CD4-positive, alpha-beta T cell treated with Interleukin-10 for 1 hour (primary cell): Measurements from ENCODE around the gene HIRIP3.
"Not testable (repeated sequence)": the region's sequence is repeated elsewhere in the genome, so short reads cannot be mapped to it uniquely, and the experiment has no call there.

Source experiments
- DNase-seq: peaks from one replicate; pipeline ENCODE4 v3.0.0-alpha.2; 2020

The HIRIP3 gene

GRCh38 chr16:29995324-29995910 lies at the start of gene HIRIP3:
HIRIP3 (minus strand) TSS chr16:29995617; CDS start chr16:29995605, 12 bp downstream.
- peak; percentile 89 for DNase-seq

- peak; percentile 57 for DNase-seq
Measured at GRCh38 chr16:30041841-30042240, 46.4 kb upstream of the HIRIP3 start.

- not testable (repeated sequence) for DNase-seq
Measured at GRCh38 chr16:30040690-30041089, 45.3 kb upstream of the HIRIP3 start.

- no peak for DNase-seq
Measured at GRCh38 chr16:30040221-30040620, 44.8 kb upstream of the HIRIP3 start.

- DNase-seq, result no peak
Measured at GRCh38 chr16:30033270-30033669, 37.9 kb upstream of the HIRIP3 start.

GRCh38 chr16:30032083-30032819 lies 36.8 kb upstream of the HIRIP3 start:
- DNase-seq, result peak; percentile 74

GRCh38 chr16:30031477-30031918 lies 36.1 kb upstream of the HIRIP3 start:
- no peak for DNase-seq

GRCh38 chr16:30030841-30031413 lies 35.5 kb upstream of the HIRIP3 start, which contains the start of gene TLCD3B:
TLCD3B (minus strand) TSS chr16:30031271; CDS start chr16:30030527, 744 bp downstream.
- peak; percentile 7 for DNase-seq

GRCh38 chr16:30030011-30030685 lies 34.7 kb upstream of the HIRIP3 start:
- DNase-seq, result no peak

- DNase-seq, result peak; percentile 9
Measured at GRCh38 chr16:30028438-30029076, 33.1 kb upstream of the HIRIP3 start.

GRCh38 chr16:30027588-30028437 lies 32.4 kb upstream of the HIRIP3 start:
- no peak for DNase-seq

- no peak for DNase-seq
Measured at GRCh38 chr16:30026449-30026848, 31.0 kb upstream of the HIRIP3 start.

GRCh38 chr16:30025574-30025973 lies 30.2 kb upstream of the HIRIP3 start:
- no peak for DNase-seq

- DNase-seq, result no peak
Measured at GRCh38 chr16:30025156-30025555, 29.7 kb upstream of the HIRIP3 start.

GRCh38 chr16:30024451-30024850 lies 29.0 kb upstream of the HIRIP3 start:
- no peak for DNase-seq

- no peak for DNase-seq
Measured at GRCh38 chr16:30023586-30023985, 28.2 kb upstream of the HIRIP3 start.

- DNase-seq, result no peak
Measured at GRCh38 chr16:30022887-30023286, 27.5 kb upstream of the HIRIP3 start, which contains the start of gene C16orf92. C16orf92 (plus strand) TSS chr16:30023198; CDS start chr16:30023341, 143 bp downstream.

- DNase-seq, result no peak
Measured at GRCh38 chr16:30018731-30019158, 23.3 kb upstream of the HIRIP3 start.

- DNase-seq, result not testable (repeated sequence)
Measured at GRCh38 chr16:30017937-30018336, 22.5 kb upstream of the HIRIP3 start.

- DNase-seq, result no peak
Measured at GRCh38 chr16:30017277-30017656, 21.9 kb upstream of the HIRIP3 start.

GRCh38 chr16:30016555-30017276 lies 21.3 kb upstream of the HIRIP3 start:
- DNase-seq, result no peak
